Measurements from ENCODE around the gene R3HDML.
A peak's percentile ranks its signal among the peaks of the same experiment; 100 is the strongest.

Gene R3HDML

DNA sequence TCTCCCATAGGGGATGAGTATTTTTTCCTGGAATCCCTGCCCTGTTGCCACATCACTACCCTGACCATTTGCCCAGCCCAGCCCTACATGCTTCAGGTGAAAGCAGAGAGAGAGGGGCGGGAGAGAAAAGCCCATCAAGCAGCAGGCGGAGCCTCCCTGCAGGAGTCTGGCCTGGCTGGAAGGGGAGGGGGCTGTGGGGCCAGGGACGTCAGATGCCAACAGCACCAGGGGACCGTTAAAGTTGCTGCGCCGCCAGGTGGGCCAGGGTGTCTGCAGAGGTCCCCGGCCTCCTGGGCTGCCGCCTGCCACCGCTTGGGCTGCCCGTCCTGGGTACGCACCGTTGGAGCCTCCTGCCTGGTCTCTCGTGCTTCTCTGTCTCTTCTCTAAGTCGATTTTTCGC lies 757 bp upstream of the R3HDML start:
- H3K4ac ChIP-seq (ENCODE audit: low read depth, low read length), result no peak overlapping the region
- WGBS (ENCODE audit: extremely low coverage, insufficient coverage, insufficient read length), result no CpG with 5 or more reads among the region's 15 CpGs
- H3K18ac ChIP-seq (ENCODE audit: low read length), result no peak overlapping the region

DNA sequence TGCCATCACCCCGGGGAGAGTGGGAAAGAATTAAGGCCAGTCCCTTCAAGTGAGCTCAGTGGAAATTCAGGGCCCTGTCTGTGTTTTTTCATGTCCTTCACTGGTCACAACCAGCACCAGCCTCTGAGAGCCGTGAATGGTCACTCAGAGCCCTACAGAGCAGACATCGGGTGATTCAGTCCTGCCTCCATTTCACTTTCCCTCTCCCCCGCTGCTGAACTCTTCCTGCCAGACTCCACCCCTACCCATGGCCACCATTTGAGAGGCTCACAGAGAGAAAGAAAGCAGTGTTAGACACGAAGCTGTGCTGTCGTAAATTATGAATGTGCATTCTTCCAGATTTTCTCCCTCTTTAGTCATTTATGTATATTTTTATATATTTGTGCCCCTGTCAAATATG lies 5.4 kb downstream of the R3HDML start:
- no peak for DNase-seq
- no peaks in the 10 kb centered on the region for H3K9me3 ChIP-seq (ENCODE audit: insufficient read depth, low read depth, low read length)
- H3K79me1 ChIP-seq (ENCODE audit: low read length), result no peaks in the 10 kb centered on the region
- H3K79me2 ChIP-seq (ENCODE audit: control insufficient read depth, insufficient read depth, low read length, poor library complexity), result no peaks in the 10 kb centered on the region
- no peak overlapping the region for H4K91ac ChIP-seq (ENCODE audit: low read depth, low read length)
- no peak overlapping the region for H3K4me2 ChIP-seq (ENCODE audit: low read length)
- H3K36me3 ChIP-seq (ENCODE audit: control insufficient read depth in 1 of 2, insufficient read depth in 2 of 2, low read length in 2 of 2), result no peaks in the 10 kb centered on the region
- H2BK120ac ChIP-seq (ENCODE audit: insufficient read depth, low read length, poor library complexity), result no peak overlapping the region
- no peak overlapping the region for H4K8ac ChIP-seq (ENCODE audit: low read depth, low read length)
- H4K12ac ChIP-seq (ENCODE audit: low read depth, low read length), result no peak overlapping the region
- H3K18ac ChIP-seq (ENCODE audit: low read length), result no peak overlapping the region
- no peak overlapping the region for H3K4me3 ChIP-seq (ENCODE audit: low read depth, low read length)
- H2AK5ac ChIP-seq (ENCODE audit: low read length), result no peak overlapping the region
- no peak overlapping the region for H2BK12ac ChIP-seq (ENCODE audit: low read length)
- H3K27ac ChIP-seq (ENCODE audit: low read depth, low read length), result no peak overlapping the region
- H3K27me3 ChIP-seq (ENCODE audit: insufficient read depth, low read length), result no peaks in the 10 kb centered on the region
- no peak overlapping the region for H3K9ac ChIP-seq (ENCODE audit: low read length)
- no peaks in the 10 kb centered on the region for H3K4me1 ChIP-seq (ENCODE audit: control insufficient read depth in 1 of 2, insufficient read depth in 2 of 2, low read length in 2 of 2)
- no peak overlapping the region for H2BK5ac ChIP-seq (ENCODE audit: low read depth, low read length, poor library complexity)
- WGBS (ENCODE audit: extremely low coverage, insufficient coverage, insufficient read length), result no CpG with 5 or more reads among the region's 6 CpGs
- no peak overlapping the region for H3K4ac ChIP-seq (ENCODE audit: low read depth, low read length)
- H2AFZ ChIP-seq (ENCODE audit: insufficient read depth, low read length, poor library complexity), result no peak overlapping the region
- H3K14ac ChIP-seq (ENCODE audit: low read length), result no peak overlapping the region
- H3K23ac ChIP-seq (ENCODE audit: low read length), result no peak overlapping the region

More for the DNA sequence above, 757 bp upstream of the R3HDML start:
- Histone ChIP-seq H2BK12ac (ENCODE audit: low read length) (no peak overlapping the region), H3K23ac (ENCODE audit: low read length) (no peak overlapping the region), H3K27me3 (ENCODE audit: insufficient read depth, low read length) (no peaks in the 10 kb centered on the region), H3K4me3 (ENCODE audit: low read depth, low read length) (no peak overlapping the region), H3K4me1 (ENCODE audit: control insufficient read depth in 1 of 2, insufficient read depth in 2 of 2, low read length in 2 of 2) (peaks cover 2 to 24% of the 10 kb centered on the region in 2 experiments), H3K9me3 (ENCODE audit: insufficient read depth, low read depth, low read length) (no peaks in the 10 kb centered on the region), H2BK120ac (ENCODE audit: insufficient read depth, low read length, poor library complexity) (no peak overlapping the region), H3K27ac (ENCODE audit: low read depth, low read length) (no peak overlapping the region), H4K12ac (ENCODE audit: low read depth, low read length) (no peak overlapping the region), H3K36me3 (ENCODE audit: control insufficient read depth in 1 of 2, insufficient read depth in 2 of 2, low read length in 2 of 2) (no peaks in the 10 kb centered on the region), H3K79me2 (ENCODE audit: control insufficient read depth, insufficient read depth, low read length, poor library complexity) (no peaks in the 10 kb centered on the region), H3K4me2 (ENCODE audit: low read length) (no peak overlapping the region), H2AK5ac (ENCODE audit: low read length) (no peak overlapping the region), H2AFZ (ENCODE audit: insufficient read depth, low read length, poor library complexity) (no peak overlapping the region), H4K8ac (ENCODE audit: low read depth, low read length) (no peak overlapping the region), H3K79me1 (ENCODE audit: low read length) (peaks cover 2% of the 10 kb centered on the region), H2BK5ac (ENCODE audit: low read depth, low read length, poor library complexity) (peak overlapping the region; percentile 27), H3K9ac (ENCODE audit: low read length) (no peak overlapping the region), H3K14ac (ENCODE audit: low read length) (no peak overlapping the region), H4K91ac (ENCODE audit: low read depth, low read length) (no peak overlapping the region)
- DNase-seq, result no peak

DNA sequence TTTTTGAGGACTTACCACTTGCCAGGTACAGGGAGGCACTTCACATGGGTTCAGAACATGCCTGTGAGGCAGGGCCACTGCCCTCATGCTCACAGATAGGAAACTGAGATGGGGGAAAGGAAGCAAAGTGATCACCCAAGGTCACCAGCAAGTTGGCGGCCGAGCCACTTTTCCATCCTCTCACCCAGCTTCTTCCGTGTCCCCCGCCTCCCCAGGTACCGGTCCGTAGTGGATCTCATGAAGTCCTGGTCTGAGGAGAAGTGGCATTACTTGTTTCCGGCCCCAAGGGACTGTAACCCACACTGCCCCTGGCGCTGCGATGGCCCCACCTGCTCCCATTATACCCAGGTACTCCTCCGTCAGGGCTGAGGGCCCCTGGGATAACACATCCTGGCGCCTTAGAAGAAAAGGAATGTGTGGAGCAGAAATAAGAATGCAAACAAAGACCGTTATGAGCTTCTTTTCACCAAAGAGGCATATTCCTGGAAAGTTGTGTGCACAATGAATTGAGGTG lies 6.4 kb downstream of the R3HDML start:
- no peak overlapping the region for H2AK5ac ChIP-seq (ENCODE audit: low read length)

DNA sequence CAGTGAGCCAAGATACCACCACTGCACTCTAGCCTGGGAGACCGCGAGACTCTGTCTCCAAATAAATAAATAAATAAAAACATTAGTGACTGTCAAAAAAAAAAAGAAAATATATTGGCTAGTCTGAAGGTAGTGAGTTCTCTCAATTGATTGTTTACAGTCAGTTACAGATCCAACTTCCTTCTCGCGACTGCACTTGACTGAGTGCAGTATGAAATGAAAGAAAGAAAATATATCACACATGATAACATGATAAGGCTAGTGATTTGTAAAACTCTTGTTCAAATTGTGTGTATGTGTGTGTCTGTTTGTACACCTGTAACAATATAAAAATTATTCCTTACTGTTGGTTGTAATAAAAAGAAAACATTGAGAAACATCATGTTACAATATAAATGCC lies 7.9 kb downstream of the R3HDML start:
- H3K4ac ChIP-seq (ENCODE audit: low read depth, low read length), result no peak overlapping the region
- no peak overlapping the region for H4K91ac ChIP-seq (ENCODE audit: low read depth, low read length)
- no peaks in the 10 kb centered on the region for H3K9me3 ChIP-seq (ENCODE audit: insufficient read depth, low read depth, low read length)
- no peak overlapping the region for H2BK120ac ChIP-seq (ENCODE audit: insufficient read depth, low read length, poor library complexity)
- H3K4me2 ChIP-seq (ENCODE audit: low read length), result no peak overlapping the region
- no peak overlapping the region for H3K18ac ChIP-seq (ENCODE audit: low read length)
- no peak overlapping the region for H4K12ac ChIP-seq (ENCODE audit: low read depth, low read length)
- H4K8ac ChIP-seq (ENCODE audit: low read depth, low read length), result no peak overlapping the region
- H3K4me1 ChIP-seq (ENCODE audit: control insufficient read depth in 1 of 2, insufficient read depth in 2 of 2, low read length in 2 of 2), result no peaks in the 10 kb centered on the region
- DNase-seq, result no peak
- no peaks in the 10 kb centered on the region for H3K36me3 ChIP-seq (ENCODE audit: control insufficient read depth in 1 of 2, insufficient read depth in 2 of 2, low read length in 2 of 2)
- no CpG with 5 or more reads among the region's 4 CpGs for WGBS (ENCODE audit: extremely low coverage, insufficient coverage, insufficient read length)
- no peak overlapping the region for H2AK5ac ChIP-seq (ENCODE audit: low read length)
- no peak overlapping the region for H3K23ac ChIP-seq (ENCODE audit: low read length)
- no peak overlapping the region for H3K14ac ChIP-seq (ENCODE audit: low read length)
- H2BK5ac ChIP-seq (ENCODE audit: low read depth, low read length, poor library complexity), result no peak overlapping the region
- H2BK12ac ChIP-seq (ENCODE audit: low read length), result no peak overlapping the region
- H2AFZ ChIP-seq (ENCODE audit: insufficient read depth, low read length, poor library complexity), result no peak overlapping the region
- H3K27me3 ChIP-seq (ENCODE audit: insufficient read depth, low read length), result no peaks in the 10 kb centered on the region
- H3K79me2 ChIP-seq (ENCODE audit: control insufficient read depth, insufficient read depth, low read length, poor library complexity), result no peaks in the 10 kb centered on the region
- H3K9ac ChIP-seq (ENCODE audit: low read length), result no peak overlapping the region
- no peak overlapping the region for H3K4me3 ChIP-seq (ENCODE audit: low read depth, low read length)
- no peak overlapping the region for H3K27ac ChIP-seq (ENCODE audit: low read depth, low read length)
- no peaks in the 10 kb centered on the region for H3K79me1 ChIP-seq (ENCODE audit: low read length)

More for the DNA sequence above, 6.4 kb downstream of the R3HDML start:
- Histone ChIP-seq H3K27me3 (ENCODE audit: insufficient read depth, low read length) (no peaks in the 10 kb centered on the region), H2BK12ac (ENCODE audit: low read length) (no peak overlapping the region), H3K79me2 (ENCODE audit: control insufficient read depth, insufficient read depth, low read length, poor library complexity) (no peaks in the 10 kb centered on the region), H3K4me3 (ENCODE audit: low read depth, low read length) (no peak overlapping the region), H4K91ac (ENCODE audit: low read depth, low read length) (no peak overlapping the region), H3K27ac (ENCODE audit: low read depth, low read length) (no peak overlapping the region), H3K79me1 (ENCODE audit: low read length) (no peaks in the 10 kb centered on the region), H3K14ac (ENCODE audit: low read length) (no peak overlapping the region), H3K4ac (ENCODE audit: low read depth, low read length) (no peak overlapping the region), H2BK120ac (ENCODE audit: insufficient read depth, low read length, poor library complexity) (no peak overlapping the region), H3K4me1 (ENCODE audit: control insufficient read depth in 1 of 2, insufficient read depth in 2 of 2, low read length in 2 of 2) (no peaks in the 10 kb centered on the region), H3K9ac (ENCODE audit: low read length) (no peak overlapping the region), H4K8ac (ENCODE audit: low read depth, low read length) (no peak overlapping the region), H4K12ac (ENCODE audit: low read depth, low read length) (no peak overlapping the region), H3K9me3 (ENCODE audit: insufficient read depth, low read depth, low read length) (no peaks in the 10 kb centered on the region), H3K23ac (ENCODE audit: low read length) (no peak overlapping the region), H3K18ac (ENCODE audit: low read length) (no peak overlapping the region), H2AFZ (ENCODE audit: insufficient read depth, low read length, poor library complexity) (no peak overlapping the region), H2BK5ac (ENCODE audit: low read depth, low read length, poor library complexity) (no peak overlapping the region), H3K4me2 (ENCODE audit: low read length) (no peak overlapping the region), H3K36me3 (ENCODE audit: control insufficient read depth in 1 of 2, insufficient read depth in 2 of 2, low read length in 2 of 2) (no peaks in the 10 kb centered on the region)
- no CpG with 5 or more reads among the region's 12 CpGs for WGBS (ENCODE audit: extremely low coverage, insufficient coverage, insufficient read length)
- no peak for DNase-seq
